Activated naive CD4-positive, alpha-beta T cell treated with anti-CD3 and anti-CD28 coated beads, Interleukin-2, amount 50 U/mL, for 16 hours (primary cell): ENCODE results near the gene LIG4.

ENCODE experiments used
- DNase-seq: peaks from one replicate; pipeline ENCODE4 v3.0.0-alpha.2; 2020

LIG4 gene

GRCh38 chr13:108193806-108194205, 21.5 kb downstream of the LIG4 start:
- no peak for DNase-seq

DNA sequence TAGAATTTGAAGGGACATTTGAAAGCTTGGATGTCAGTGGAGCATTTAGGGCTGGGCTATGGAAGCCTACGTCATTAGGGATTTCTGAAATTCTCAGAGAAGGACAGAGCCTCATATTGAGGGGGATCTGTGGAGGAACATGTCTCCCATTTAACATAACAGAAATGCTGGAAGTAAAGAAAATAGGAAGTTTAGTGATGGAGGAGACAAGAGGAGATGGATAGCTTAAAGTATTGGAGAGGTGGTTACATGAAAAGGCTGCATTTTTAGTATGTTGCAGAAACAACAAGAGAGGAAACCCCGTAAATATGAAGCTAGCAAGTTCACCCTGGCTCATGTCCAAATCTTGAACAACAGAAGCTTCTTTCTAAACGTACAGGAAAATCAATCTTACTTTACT, 24.4 kb downstream of the LIG4 start:
- DNase-seq: no peak

DNA sequence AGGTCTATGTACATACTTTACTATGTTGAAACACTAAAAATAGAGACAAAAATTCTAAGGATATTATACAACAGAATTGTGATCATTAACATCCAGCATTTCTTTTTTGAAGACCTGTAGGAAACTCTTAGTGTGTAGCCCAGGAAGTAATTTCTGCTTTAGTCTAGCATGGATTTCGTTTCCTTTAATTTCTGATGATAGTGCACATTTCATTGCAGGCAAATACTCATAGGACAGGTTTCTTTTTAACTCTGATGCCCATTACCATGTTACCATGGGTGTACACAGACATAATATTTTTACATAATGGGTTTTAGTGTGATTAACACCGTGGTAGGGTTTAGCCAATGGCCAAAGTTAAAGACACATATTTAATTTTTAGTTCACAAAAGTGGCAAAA, 27.1 kb downstream of the LIG4 start:
- DNase-seq: no peak

DNA sequence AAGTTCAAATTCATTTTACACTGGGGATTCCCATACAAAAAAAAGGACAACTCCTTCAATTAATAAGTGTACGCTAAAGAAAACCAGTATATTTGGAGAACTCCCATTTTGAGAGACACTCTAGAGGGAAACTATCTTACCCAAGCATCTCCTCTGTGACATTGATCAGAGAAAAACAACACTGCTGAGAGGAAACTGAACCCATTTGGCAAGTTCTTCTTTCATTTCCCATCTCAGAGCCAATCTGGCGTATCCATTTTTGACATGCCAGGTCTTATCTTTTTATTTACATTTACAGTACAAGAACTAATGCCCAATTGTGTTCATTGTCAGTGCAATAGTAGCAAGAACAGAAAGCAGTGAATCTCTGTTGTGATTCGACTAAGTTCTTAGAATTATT, 30.1 kb downstream of the LIG4 start:
- DNase-seq: no peak

GRCh38 chr13:108182652-108183051, 32.7 kb downstream of the LIG4 start:
- DNase-seq: no peak

DNA sequence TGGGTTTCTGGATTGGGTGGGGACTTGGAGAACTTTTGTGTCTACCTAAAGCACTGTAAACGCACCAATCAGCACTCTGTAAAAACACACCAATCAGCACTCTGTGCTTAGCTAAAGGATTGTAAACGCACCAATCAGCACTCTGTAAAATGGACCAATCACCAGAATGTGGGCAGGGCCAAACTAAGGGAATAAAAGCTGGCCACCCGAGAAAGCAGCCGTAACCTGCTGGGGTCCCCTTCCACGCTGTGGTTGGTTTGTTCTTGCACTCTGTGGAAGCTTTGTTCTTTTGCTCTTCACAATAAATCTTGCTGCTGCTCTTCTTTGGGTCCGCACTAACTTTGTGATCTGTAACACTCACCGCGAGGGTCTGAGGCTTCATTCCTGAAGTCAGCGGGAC, 37.3 kb downstream of the LIG4 start:
- DNase-seq: no peak

GRCh38 chr13:108176685-108177274, 38.6 kb downstream of the LIG4 start:
- peak; percentile 61 for DNase-seq

DNA sequence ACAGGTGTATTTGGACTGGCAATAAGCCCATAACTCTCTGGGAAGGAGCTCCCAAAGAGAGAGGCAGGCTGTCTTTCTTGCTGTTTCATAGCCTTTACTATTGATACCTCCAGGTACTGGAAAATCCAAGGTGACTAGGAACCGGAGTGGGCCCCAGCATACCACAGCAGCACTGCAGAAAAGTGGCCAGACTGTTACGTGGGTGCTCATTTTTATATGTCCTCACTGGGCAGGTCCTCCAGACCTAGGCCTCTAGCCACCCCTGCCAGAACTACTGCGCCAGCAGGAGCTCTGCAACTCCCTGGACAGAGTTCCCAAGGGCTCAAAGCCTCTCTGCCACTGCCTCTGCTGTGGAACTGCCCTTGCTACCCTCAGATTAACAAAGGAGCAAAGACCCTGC, 46.4 kb downstream of the LIG4 start:
- DNase-seq: no peak

- DNase-seq: no peak
Observed at GRCh38 chr13:108166078-108166477, 49.3 kb downstream of the LIG4 start.

DNA sequence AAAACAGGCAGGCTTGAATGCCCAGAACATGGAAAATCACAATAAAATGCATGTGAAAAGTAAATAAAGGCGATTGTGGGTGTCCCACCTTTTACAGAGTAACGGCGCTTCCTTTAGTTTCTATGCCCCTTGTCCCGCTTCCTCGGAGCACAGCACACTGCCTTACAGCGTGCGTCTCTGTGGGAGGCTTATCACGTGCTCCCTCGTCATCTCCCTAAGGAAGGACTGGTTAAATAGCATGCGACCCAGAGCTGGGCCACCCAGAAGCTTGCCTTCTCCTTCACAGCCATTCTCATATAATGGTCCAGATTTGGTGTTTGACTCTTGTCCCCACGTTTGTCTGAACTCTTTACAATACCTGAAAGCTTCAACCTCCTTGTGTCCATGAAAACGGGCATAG, 56.6 kb downstream of the LIG4 start:
- DNase-seq: no peak
